ENCODE measurements around the gene DBI. TPM values are rescaled to one million over a fixed set of nuclear protein-coding genes. Genes with fewer than 3 reads are reported as not detected.

Gene DBI
- total and polyA plus RNA-seq, 2 donors (not counting 1 experiment from before 2014, with no cell fraction given) = 45.2 to 69.4 TPM

DNA sequence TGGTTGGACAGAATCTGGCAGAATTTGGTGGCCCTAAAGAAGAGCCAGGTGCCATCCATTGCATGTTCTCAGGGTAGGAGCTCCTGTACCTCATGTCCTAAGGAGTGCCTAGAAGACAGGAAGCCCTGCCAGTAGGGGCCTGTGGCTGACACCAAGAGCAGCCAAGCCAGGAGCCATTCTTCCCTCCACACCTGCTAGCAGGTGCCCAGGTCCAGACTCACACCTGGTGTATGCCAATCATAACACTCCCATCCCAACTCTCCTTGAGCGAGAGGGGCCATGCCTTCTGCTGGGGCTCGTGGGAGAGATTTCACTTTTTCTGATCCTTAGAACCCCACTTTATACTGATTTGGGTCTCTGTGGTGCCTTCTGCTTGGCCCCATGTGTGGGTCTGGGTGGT is 38.4 kb downstream of the DBI start:
- no peaks in the 10 kb centered on the region for H3K4me1 Mint-ChIP-seq

More for the DNA sequence above, 38.4 kb downstream of the DBI start:
- H4K20me1 ChIP-seq (ENCODE audit: control insufficient read depth, insufficient read depth, low read length, poor library complexity, severe bottlenecking) = no peaks in the 10 kb centered on the region
- no peak overlapping the region for H2AFZ ChIP-seq (ENCODE audit: insufficient read depth, low read depth, low read length, poor library complexity, severe bottlenecking)
- CTCF ChIA-PET = interaction anchor here (1.3 to 2.7 kb wide), 4 partner anchors 70 to 298 kb away, joined by 3 to 15 read pairs (median 9); no protein-coding TSS in a partner anchor
- no peaks in the 10 kb centered on the region for H3K9me3 Mint-ChIP-seq (ENCODE audit: insufficient read depth)
- H3K4me1 ChIP-seq (ENCODE audit: control insufficient read depth in 2 of 2, insufficient read depth in 2 of 2, low read length in 2 of 2) = no peaks in the 10 kb centered on the region
- WGBS (ENCODE audit: insufficient coverage) = 94% methylated on average over 2 of the region's 2 CpGs
- no peak for TF ChIP-seq EZH2 (IDR thresholded peaks at IDR 0.05; ENCODE audit: borderline replicate concordance, insufficient read depth, low read depth, low read length, poor library complexity, severe bottlenecking)
- TF ChIP-seq, protein P1, sequence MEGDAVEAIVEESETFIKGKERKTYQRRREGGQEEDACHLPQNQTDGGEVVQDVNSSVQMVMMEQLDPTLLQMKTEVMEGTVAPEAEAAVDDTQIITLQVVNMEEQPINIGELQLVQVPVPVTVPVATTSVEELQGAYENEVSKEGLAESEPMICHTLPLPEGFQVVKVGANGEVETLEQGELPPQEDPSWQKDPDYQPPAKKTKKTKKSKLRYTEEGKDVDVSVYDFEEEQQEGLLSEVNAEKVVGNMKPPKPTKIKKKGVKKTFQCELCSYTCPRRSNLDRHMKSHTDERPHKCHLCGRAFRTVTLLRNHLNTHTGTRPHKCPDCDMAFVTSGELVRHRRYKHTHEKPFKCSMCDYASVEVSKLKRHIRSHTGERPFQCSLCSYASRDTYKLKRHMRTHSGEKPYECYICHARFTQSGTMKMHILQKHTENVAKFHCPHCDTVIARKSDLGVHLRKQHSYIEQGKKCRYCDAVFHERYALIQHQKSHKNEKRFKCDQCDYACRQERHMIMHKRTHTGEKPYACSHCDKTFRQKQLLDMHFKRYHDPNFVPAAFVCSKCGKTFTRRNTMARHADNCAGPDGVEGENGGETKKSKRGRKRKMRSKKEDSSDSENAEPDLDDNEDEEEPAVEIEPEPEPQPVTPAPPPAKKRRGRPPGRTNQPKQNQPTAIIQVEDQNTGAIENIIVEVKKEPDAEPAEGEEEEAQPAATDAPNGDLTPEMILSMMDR (IDR thresholded peaks at IDR 0.05) = no peak
- H3K9ac ChIP-seq (ENCODE audit: low read length) = no peak overlapping the region
- H3K9me3 ChIP-seq (ENCODE audit: control extremely low read depth in 1 of 3, control insufficient read depth in 2 of 3, insufficient read depth in 1 of 3, low read length in 2 of 3) = peaks cover 0 to 3% (median 0%) of the 10 kb centered on the region in 3 donors
- H3K36me3 ChIP-seq (replicated peaks in 1 of 2; ENCODE audit: control extremely low read depth in 1 of 2, control insufficient read depth in 1 of 2, extremely low read depth in 1 of 2, insufficient read depth in 2 of 2, low read length in 1 of 2) = no peaks in the 10 kb centered on the region
- H3K4me2 ChIP-seq (replicated peaks; ENCODE audit: low read depth, low read length, poor library complexity, severe bottlenecking) = no peak overlapping the region
- H3K27me3 ChIP-seq (replicated peaks in 1 of 4; ENCODE audit: control extremely low read depth in 1 of 4, control insufficient read depth in 3 of 4, insufficient read depth in 4 of 4, low read length in 3 of 4) = peaks cover 0 to 3% (median 0%) of the 10 kb centered on the region in 4 experiments
- no peak overlapping the region for H3K27ac ChIP-seq (ENCODE audit: low read length in 2 of 2)
- H3K4me3 ChIP-seq (ENCODE audit: control extremely low read depth in 1 of 5, extremely low read depth in 1 of 5, insufficient read depth in 1 of 5, low read depth in 2 of 5, low read length in 4 of 5) = no peak overlapping the region
- H3K79me2 ChIP-seq (ENCODE audit: control insufficient read depth, insufficient read depth, low read length) = no peaks in the 10 kb centered on the region
- H3K4me3 Mint-ChIP-seq = no peak overlapping the region
- intact Hi-C loops (cut with micrococcal nuclease) = loop anchor here (5.0 kb wide), 1 partner anchor 1277 kb away; no protein-coding TSS in a partner anchor
- ATAC-seq (ENCODE audit: low read depth) = no peak
- peaks cover 11% of the 10 kb centered on the region for H3K27me3 Mint-ChIP-seq
- no peak overlapping the region for H3K27ac Mint-ChIP-seq
- DNase-seq = no peak
- POLR2A ChIA-PET = no interaction called here
